Measurements from ENCODE around the gene ZBTB17. TPM values are rescaled to one million over a fixed set of nuclear protein-coding genes. Genes with fewer than 3 reads are reported as not detected.

ZBTB17 gene
- polyA plus RNA-seq, 1 experiment = 21.4 TPM

DNA sequence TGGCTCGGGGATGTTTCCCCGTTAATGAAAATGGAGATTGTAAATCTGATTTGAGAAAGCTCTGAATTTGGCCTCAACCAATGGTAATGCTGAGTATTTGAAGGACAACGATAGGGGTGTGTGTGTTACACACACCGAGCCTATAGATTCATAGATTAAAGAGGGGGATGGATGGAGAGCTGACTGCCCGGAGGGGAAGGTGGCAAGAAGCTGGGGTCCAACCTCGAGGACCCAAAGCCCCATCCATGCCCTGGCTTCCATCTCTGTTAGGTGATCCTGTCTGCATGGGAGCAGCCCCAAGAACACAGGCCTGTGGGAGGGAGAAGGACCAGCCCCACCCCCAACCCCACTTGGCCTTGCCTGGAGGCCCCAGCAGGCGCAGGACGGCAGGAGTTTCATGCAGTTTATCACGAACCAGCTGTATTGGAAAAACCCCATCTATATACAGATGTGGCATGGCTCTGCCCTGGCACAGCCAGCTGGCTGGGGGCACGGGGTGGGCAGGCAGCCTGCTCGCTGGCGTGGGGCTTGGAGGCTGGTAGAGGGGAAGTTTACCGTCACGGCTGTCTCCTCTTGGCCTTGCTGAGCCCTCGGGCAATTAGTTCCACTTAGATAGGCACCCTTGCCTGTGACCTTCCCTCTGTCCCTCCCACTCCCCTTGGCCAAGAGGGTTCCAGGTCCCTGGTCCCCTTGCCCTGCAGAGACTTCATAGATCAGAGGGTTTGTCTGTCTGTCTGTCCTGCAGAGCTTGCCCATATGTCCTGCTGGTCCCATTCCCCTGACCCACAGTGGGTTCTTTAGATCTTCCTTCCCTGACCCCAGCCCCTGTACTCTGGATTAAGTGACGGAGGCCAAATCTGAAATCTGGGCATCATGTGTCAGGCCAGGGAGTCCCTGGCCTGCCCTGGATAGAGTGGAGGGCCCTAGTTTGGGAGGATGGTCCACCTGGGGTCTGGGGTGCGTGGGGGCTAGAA lies 38.9 kb upstream of the ZBTB17 start:
- ChIA-PET POLR2A (no interaction called here), CTCF (no interaction called here)
- Histone ChIP-seq H3K27me3 (ENCODE audit: control insufficient read depth, insufficient read depth, low read length) (no peaks in the 10 kb centered on the region), H3K27ac (ENCODE audit: low read depth, low read length) (no peak overlapping the region), H3K4me3 (ENCODE audit: low read depth, low read length) (no peak overlapping the region), H3K9me3 (ENCODE audit: control insufficient read depth, insufficient read depth, low read length) (peaks cover 6% of the 10 kb centered on the region; the same call in 1 of the 2 replicates)
- DNase-seq (ENCODE audit: low read depth, low spot score) = no peak
- TF ChIP-seq, protein P1, sequence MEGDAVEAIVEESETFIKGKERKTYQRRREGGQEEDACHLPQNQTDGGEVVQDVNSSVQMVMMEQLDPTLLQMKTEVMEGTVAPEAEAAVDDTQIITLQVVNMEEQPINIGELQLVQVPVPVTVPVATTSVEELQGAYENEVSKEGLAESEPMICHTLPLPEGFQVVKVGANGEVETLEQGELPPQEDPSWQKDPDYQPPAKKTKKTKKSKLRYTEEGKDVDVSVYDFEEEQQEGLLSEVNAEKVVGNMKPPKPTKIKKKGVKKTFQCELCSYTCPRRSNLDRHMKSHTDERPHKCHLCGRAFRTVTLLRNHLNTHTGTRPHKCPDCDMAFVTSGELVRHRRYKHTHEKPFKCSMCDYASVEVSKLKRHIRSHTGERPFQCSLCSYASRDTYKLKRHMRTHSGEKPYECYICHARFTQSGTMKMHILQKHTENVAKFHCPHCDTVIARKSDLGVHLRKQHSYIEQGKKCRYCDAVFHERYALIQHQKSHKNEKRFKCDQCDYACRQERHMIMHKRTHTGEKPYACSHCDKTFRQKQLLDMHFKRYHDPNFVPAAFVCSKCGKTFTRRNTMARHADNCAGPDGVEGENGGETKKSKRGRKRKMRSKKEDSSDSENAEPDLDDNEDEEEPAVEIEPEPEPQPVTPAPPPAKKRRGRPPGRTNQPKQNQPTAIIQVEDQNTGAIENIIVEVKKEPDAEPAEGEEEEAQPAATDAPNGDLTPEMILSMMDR (IDR thresholded peaks at IDR 0.05; ENCODE audit: low read depth, low read length) = no peak

DNA sequence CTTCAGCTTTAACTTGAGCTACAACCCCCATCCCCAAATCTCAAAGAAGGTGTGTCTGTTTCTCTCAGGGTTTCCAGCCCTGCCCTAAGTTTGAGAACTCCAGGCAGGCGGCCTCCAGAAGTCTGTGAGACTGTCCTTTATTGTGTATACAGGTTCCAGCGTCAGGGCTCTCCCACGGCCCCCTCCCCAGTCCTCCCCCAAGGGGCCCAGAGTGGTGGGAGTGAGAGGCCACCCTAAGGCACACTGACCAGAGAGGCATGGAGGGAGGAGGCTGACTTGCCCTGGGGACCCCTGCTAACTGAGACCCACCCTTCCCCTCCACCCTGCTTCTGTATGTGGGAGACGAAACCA lies 38.0 kb upstream of the ZBTB17 start:
- Histone ChIP-seq H3K27ac (ENCODE audit: low read depth, low read length) (no peak overlapping the region), H3K27me3 (ENCODE audit: control insufficient read depth, insufficient read depth, low read length) (no peaks in the 10 kb centered on the region), H3K4me3 (ENCODE audit: low read depth, low read length) (no peak overlapping the region), H3K9me3 (ENCODE audit: control insufficient read depth, insufficient read depth, low read length) (peaks cover 6% of the 10 kb centered on the region; the same call in 1 of the 2 replicates)
- TF ChIP-seq, protein P1 (IDR thresholded peaks at IDR 0.05; ENCODE audit: low read depth, low read length) = no peak
- ChIA-PET POLR2A (interaction anchor here (0.5 kb wide), 1 partner anchor 224 kb away, joined by 3 read pairs; no protein-coding TSS in a partner anchor), CTCF (no interaction called here)
- DNase-seq (ENCODE audit: low read depth, low spot score) = no peak

DNA sequence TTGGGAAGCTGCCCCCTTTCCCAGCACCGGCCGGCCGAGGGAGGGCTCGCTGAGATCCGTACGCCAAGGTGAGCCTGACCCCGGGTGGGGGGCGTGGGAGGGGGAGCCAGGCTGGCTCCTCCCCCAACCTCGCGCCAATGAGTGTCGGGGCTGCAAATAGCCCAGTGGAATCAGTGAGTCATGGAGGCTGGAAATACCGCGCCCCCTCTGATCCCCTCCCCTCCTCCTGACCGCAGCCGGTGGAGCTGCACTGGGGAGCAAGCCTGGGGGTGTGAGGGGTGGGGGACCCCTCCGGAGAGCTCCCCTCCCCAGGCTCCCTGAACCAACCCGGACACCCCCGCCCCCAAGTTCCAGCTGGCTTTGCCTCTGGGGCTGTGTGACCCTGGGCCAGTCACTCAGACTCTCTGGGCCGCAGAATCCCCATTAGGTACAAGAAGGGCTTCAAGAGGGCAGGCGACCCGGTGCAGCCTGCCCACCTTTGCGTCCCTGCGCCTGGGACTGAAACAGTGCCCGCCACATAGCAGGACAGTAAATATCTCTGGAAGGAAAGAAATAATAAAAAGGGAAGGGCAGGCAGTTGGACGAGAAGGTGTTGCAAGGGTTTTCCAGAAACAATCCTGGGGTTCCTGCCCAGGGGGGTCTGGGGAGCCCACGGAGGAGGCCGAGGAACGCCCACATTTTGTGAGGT lies 37.5 kb upstream of the ZBTB17 start:
- H3K27ac ChIP-seq (ENCODE audit: low read depth, low read length) = no peak overlapping the region
- POLR2A ChIA-PET = interaction anchor here (0.5 kb wide), 1 partner anchor 225 kb away, joined by 3 read pairs; no protein-coding TSS in a partner anchor
- CTCF ChIA-PET = no interaction called here

DNA sequence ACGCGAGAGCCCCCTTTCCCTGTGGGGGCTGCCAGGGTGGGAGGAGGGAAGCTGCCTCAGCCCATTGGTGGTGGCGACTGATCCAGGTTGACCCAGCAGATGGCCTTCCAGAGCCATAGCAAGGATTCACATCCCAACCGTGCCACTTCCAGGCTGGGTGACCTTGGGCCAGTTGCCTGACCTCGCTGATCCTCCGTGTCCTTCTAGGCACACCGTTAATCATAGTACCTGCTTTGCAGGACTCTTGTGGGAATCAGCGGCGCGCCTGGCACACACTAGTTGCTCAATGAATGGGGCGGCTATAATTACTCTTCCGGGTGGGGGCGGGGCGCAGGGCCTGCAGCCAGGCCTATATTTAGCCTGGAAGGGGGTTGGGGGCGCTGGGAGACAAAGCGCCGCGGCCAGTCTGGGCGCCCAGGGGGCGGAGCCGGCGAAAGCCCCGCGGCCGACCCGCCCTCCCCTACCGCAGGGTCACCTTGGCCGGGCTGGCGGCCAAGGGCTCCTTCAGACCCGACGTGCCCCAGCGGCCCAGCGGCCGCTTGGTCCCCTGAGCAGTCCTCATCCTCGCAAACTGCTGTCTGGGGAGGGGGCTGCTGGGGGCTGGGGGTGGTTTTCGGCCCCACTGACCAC lies 36.8 kb upstream of the ZBTB17 start:
- Histone ChIP-seq H3K27ac (ENCODE audit: low read depth, low read length) (no peak overlapping the region), H3K9me3 (ENCODE audit: control insufficient read depth, insufficient read depth, low read length) (peaks cover 6% of the 10 kb centered on the region; the same call in 1 of the 2 replicates), H3K4me3 (ENCODE audit: low read depth, low read length) (peak overlapping the region; percentile 40), H3K27me3 (ENCODE audit: control insufficient read depth, insufficient read depth, low read length) (no peaks in the 10 kb centered on the region)
- DNase-seq (ENCODE audit: low read depth, low spot score) = no peak
- ChIA-PET POLR2A (no interaction called here), CTCF (interaction anchor here (0.8 kb wide), 1 partner anchor 42 kb away, joined by 4 read pairs; no protein-coding TSS in a partner anchor)
- TF ChIP-seq, protein P1 (IDR thresholded peaks at IDR 0.05; ENCODE audit: low read depth, low read length) = no peak

More for the DNA sequence above, 37.5 kb upstream of the ZBTB17 start:
- Histone ChIP-seq H3K27me3 (ENCODE audit: control insufficient read depth, insufficient read depth, low read length) (no peaks in the 10 kb centered on the region), H3K9me3 (ENCODE audit: control insufficient read depth, insufficient read depth, low read length) (peaks cover 6% of the 10 kb centered on the region; the same call in 1 of the 2 replicates), H3K4me3 (ENCODE audit: low read depth, low read length) (peak overlapping the region; percentile 40)
- TF ChIP-seq, protein P1 (IDR thresholded peaks at IDR 0.05; ENCODE audit: low read depth, low read length) = no peak
- no peak for DNase-seq (ENCODE audit: low read depth, low spot score)
